ENCODE results near the gene CENPQ.

- TF ChIP-seq CTCF (IDR thresholded peaks at IDR 0.05; ENCODE audit: low read depth, low read length) (no peak), MAX (IDR thresholded peaks at IDR 0.05; ENCODE audit: low read depth, low read length) (no peak), MYC (IDR thresholded peaks at IDR 0.05; ENCODE audit: low read depth, low read length) (no peak)
Observed at GRCh38 chr6:49522710-49523593, 59.8 kb downstream of the CENPQ start.

All from NB4 (cell line).